Endothelial cell of umbilical vein (primary cell): ENCODE results near the gene ADAM22. TPM values are rescaled to one million over a fixed set of nuclear protein-coding genes. Genes with fewer than 3 reads are reported as not detected.

Experiments
- BruUV-seq: library from RNA; stranded (reverse); fragments of 400-500 nt; replicated peaks from 2 replicates; lab custom pipeline; 2021; lab: Mats Ljungman, UMichigan
- CTCF ChIA-PET: fragments of 300-600, 350-600 bp; sonication (Branson Sonifier 250); formaldehyde crosslinking; loops from one replicate; lab custom pipeline; 2021; ENCODE audit warnings: antibody characterized with exemption, inconsistent platforms; lab: Charles Lee
- POLR2A ChIA-PET: fragments of 300-600, 350-600 bp; sonication (Branson Sonifier 250); formaldehyde crosslinking; loops from one replicate; lab custom pipeline; 2021; ENCODE audit warnings: antibody characterized with exemption, inconsistent platforms; lab: Charles Lee
- DNase-seq: peaks from one replicate; pipeline ENCODE4 v3.0.0-alpha.2; 2011; ENCODE audit warnings: low read depth, low spot score
- FAIRE-seq: peaks from 2 replicates; lab custom pipeline; 2011; peaks lifted over from hg19 to GRCh38; lab: Jason Lieb, UNC
- H2AFZ ChIP-seq: 2 replicates; pipeline ENCODE4 v1.6.0; 2012; ENCODE audit warnings: low read depth, low read length, control low read depth, inconsistent platforms
- H3K27ac ChIP-seq: 2 replicates; pipeline ENCODE4 v1.5.1; 2011; ENCODE audit warnings: low read depth, mild to moderate bottlenecking, control low read depth, low read length, moderate library complexity; ENCODE audit not compliant: insufficient read depth
- H3K27me3 ChIP-seq, 2 experiments: 2 replicates each; pipeline versions ENCODE4 v1.6.0 to v1.6.1; 2011; ENCODE audit warnings: low read length in 2 of 2, mixed read lengths in 1 of 2; ENCODE audit not compliant: control insufficient read depth in 2 of 2, insufficient read depth in 2 of 2
- H3K36me3 ChIP-seq, 2 experiments: 2 replicates in 1 of 2; 3 replicates in 1 of 2; pipeline ENCODE4 v1.5.1; 2011; ENCODE audit warnings: low read length in 2 of 2, mild to moderate bottlenecking in 1 of 2, moderate library complexity in 1 of 2; ENCODE audit not compliant: control insufficient read depth in 2 of 2, insufficient read depth in 2 of 2; ENCODE audit errors: extremely low read depth in 1 of 2
- H3K4me1 ChIP-seq: 3 replicates; pipeline ENCODE4 v1.5.1; 2011; ENCODE audit warnings: mild to moderate bottlenecking, low read length; ENCODE audit not compliant: control insufficient read depth, insufficient read depth; ENCODE audit errors: extremely low read depth
- H3K4me2 ChIP-seq: 2 replicates; pipeline ENCODE4 v1.6.1; 2011; ENCODE audit warnings: low read length, control low read depth, mixed read lengths; ENCODE audit not compliant: insufficient read depth
- H3K4me3 ChIP-seq, 3 experiments: fragments of 200-600 bp in 1 of 3; sonication (generic), shearing (Covaris generic) in 1 of 3; replicated peaks in 1 of 3; 2 replicates each; pipeline ENCODE4 v1.5.1; 2011 to 2016; ENCODE audit warnings: control low read depth in 3 of 3, low read length in 3 of 3, mild to moderate bottlenecking in 2 of 3, inconsistent platforms in 1 of 3, low read depth in 1 of 3, moderate library complexity in 1 of 3; ENCODE audit not compliant: insufficient read depth in 1 of 3
- H3K79me2 ChIP-seq: 2 replicates; pipeline ENCODE4 v1.6.0; 2012; ENCODE audit warnings: low read length, inconsistent platforms; ENCODE audit not compliant: control insufficient read depth, insufficient read depth
- H3K9ac ChIP-seq: replicated peaks from 2 replicates; pipeline ENCODE3; 2011; ENCODE audit warnings: low read length, control low read depth; ENCODE audit not compliant: insufficient read depth; ENCODE audit errors: extremely low read depth
- H3K9me1 ChIP-seq: replicated peaks from 3 replicates; pipeline ENCODE4 v1.6.0; 2011; ENCODE audit warnings: mild to moderate bottlenecking, low read length; ENCODE audit not compliant: control insufficient read depth, insufficient read depth; ENCODE audit errors: extremely low read depth
- H3K9me3 ChIP-seq: replicated peaks from 2 replicates; pipeline ENCODE4 v1.5.1; 2012; ENCODE audit warnings: low read length, inconsistent platforms; ENCODE audit not compliant: control insufficient read depth, insufficient read depth
- H4K20me1 ChIP-seq: replicated peaks from 2 replicates; pipeline ENCODE3; 2011; ENCODE audit warnings: mild to moderate bottlenecking, low read length; ENCODE audit not compliant: control insufficient read depth, insufficient read depth; ENCODE audit errors: extremely low read depth
- CTCF ChIP-seq, 2 donors: IDR thresholded peaks; 1 replicate in 1 of 2; 2 replicates in 1 of 2; pipeline ENCODE4 v1.5.1; 2011; ENCODE audit warnings: low read length in 2 of 2, mild to moderate bottlenecking in 2 of 2, moderate library complexity in 2 of 2, control low read depth in 1 of 2, inconsistent platforms in 1 of 2, low read depth in 1 of 2; ENCODE audit not compliant: insufficient read depth in 1 of 2; ENCODE audit errors: extremely low read depth in 1 of 2
- EZH2 ChIP-seq: IDR thresholded peaks from 2 replicates; pipeline ENCODE4 v1.6.1; 2012; ENCODE audit warnings: borderline replicate concordance, low read depth, mild to moderate bottlenecking, moderate library complexity, low read length, inconsistent platforms; ENCODE audit not compliant: severe bottlenecking
- FOS ChIP-seq: IDR thresholded peaks from 2 replicates; pipeline ENCODE4 v1.6.1; 2011; ENCODE audit warnings: mild to moderate bottlenecking, low read length, moderate library complexity, borderline replicate concordance; ENCODE audit not compliant: insufficient read depth
- GATA2 ChIP-seq: IDR thresholded peaks from 2 replicates; pipeline ENCODE4 v1.7.0; 2011; ENCODE audit warnings: low read depth, mild to moderate bottlenecking, moderate library complexity, mixed read lengths, low read length; ENCODE audit not compliant: insufficient read length, insufficient read depth
- JUN ChIP-seq: IDR thresholded peaks from 2 replicates; pipeline ENCODE4 v1.6.1; 2011; ENCODE audit warnings: borderline replicate concordance, low read depth; ENCODE audit not compliant: insufficient read length, insufficient read depth
- MAX ChIP-seq: IDR thresholded peaks from 2 replicates; pipeline ENCODE4 v1.6.1; 2011; ENCODE audit not compliant: insufficient read depth, insufficient read length
- MYC ChIP-seq: IDR thresholded peaks from one replicate; pipeline ENCODE4 v1.6.1; 2011; ENCODE audit warnings: mild to moderate bottlenecking, low read depth, low read length
- POLR2A ChIP-seq: IDR thresholded peaks from 2 replicates; pipeline ENCODE4 v1.6.1; 2012; ENCODE audit warnings: low read depth, mild to moderate bottlenecking, control low read depth, low read length
- POLR2AphosphoS5 ChIP-seq: IDR thresholded peaks from 2 replicates; pipeline ENCODE4 v1.6.1; 2012; ENCODE audit warnings: low read depth, mild to moderate bottlenecking, control low read depth, low read length, moderate library complexity; ENCODE audit not compliant: insufficient read depth
- dilution Hi-C: fragments of 300-500 bp; cut with MboI; formaldehyde crosslinking; loops from one replicate; pipeline ENCODE4 v1.15.0; 2019; ENCODE audit warnings: low sequenced_read_pairs; ENCODE audit not compliant: extremely low pct_ligation_motif_present
- intact Hi-C: fragments of 100-400 bp; cut with micrococcal nuclease; formaldehyde crosslinking; loops from one replicate; pipeline ENCODE4 v1.10.0; 2022
- polyA plus RNA-seq, 4 experiments: library from polyadenylated mRNA; depleted of rRNA in 3 of 4; stranded (reverse) in 3 of 4; unstranded in 1 of 4; fragments of >200 nt; gene quantifications; 2 replicates each; pipeline versions ENCODE4 v1.2.1 to v1.2.3, GENCODE V29; 2011 to 2012; ENCODE audit warnings: missing spikeins in 1 of 4
- total RNA-seq: library from RNA; stranded (reverse); gene quantifications from 2 replicates; pipeline ENCODE4 v1.2.3, GENCODE V29; 2021

ADAM22 gene
- total and polyA plus RNA-seq, 2 donors (not counting 3 experiments of a cell fraction or from before 2014, with no cell fraction given): 0.33 to 0.53 TPM

GRCh38 chr7:88089561-88089960 lies 155.5 kb downstream of the ADAM22 start:
- Histone ChIP-seq H2AFZ (no peak overlapping the region), H3K9me3 (no peaks in the 10 kb centered on the region), H3K36me3 (no peaks in the 10 kb centered on the region), H3K27ac (no peak overlapping the region), H3K4me1 (no peaks in the 10 kb centered on the region), H3K9ac (no peak overlapping the region), H4K20me1 (no peaks in the 10 kb centered on the region), H3K4me2 (no peak overlapping the region), H3K79me2 (no peaks in the 10 kb centered on the region), H3K27me3 (no peaks in the 10 kb centered on the region), H3K4me3 (no peak overlapping the region), H3K9me1 (no peaks in the 10 kb centered on the region)
- TF ChIP-seq MAX (no peak), GATA2 (no peak), JUN (no peak), POLR2A (no peak), FOS (no peak), POLR2AphosphoS5 (no peak)
- dilution Hi-C loops: no loop called here
- DNase-seq (no peak), FAIRE-seq (no peak)
- ChIA-PET CTCF (no interaction called here), POLR2A (no interaction called here)
- intact Hi-C loops: no loop called here
- no TSS peak for BruUV-seq

GRCh38 chr7:88090240-88090639 lies 156.2 kb downstream of the ADAM22 start:
- DNase-seq (no peak), FAIRE-seq (no peak)
- intact Hi-C loops: no loop called here
- Histone ChIP-seq H3K9me3 (no peaks in the 10 kb centered on the region), H4K20me1 (no peaks in the 10 kb centered on the region), H2AFZ (no peak overlapping the region), H3K9ac (no peak overlapping the region), H3K4me1 (no peaks in the 10 kb centered on the region), H3K4me3 (no peak overlapping the region), H3K27me3 (no peaks in the 10 kb centered on the region), H3K27ac (no peak overlapping the region), H3K36me3 (no peaks in the 10 kb centered on the region), H3K9me1 (no peaks in the 10 kb centered on the region), H3K79me2 (no peaks in the 10 kb centered on the region), H3K4me2 (no peak overlapping the region)
- POLR2A ChIA-PET: no interaction called here
- CTCF ChIA-PET: interaction anchor here (0.7 kb wide), 1 partner anchor 26 kb away, joined by 3 read pairs; no protein-coding TSS in a partner anchor
- BruUV-seq: no TSS peak
- dilution Hi-C loops: no loop called here
- TF ChIP-seq MYC (no peak), EZH2 (no peak), POLR2A (no peak), JUN (no peak), CTCF (IDR thresholded peaks at IDR 0.05; ENCODE audit: extremely low read depth in 1 of 2, insufficient read depth in 1 of 2, low read depth in 1 of 2, low read length in 2 of 2) (no peak), MAX (no peak), FOS (no peak), GATA2 (no peak)
